Measurements from ENCODE around the gene STK16.

The STK16 gene

GRCh38 chr2:219243291-219243761, 2.0 kb upstream of the STK16 start:
- Histone ChIP-seq H3K4me3 (IDR thresholded peaks at IDR 0.05; ENCODE audit: insufficient read depth, low read depth, low read length) (no peak overlapping the region), H3K36me3 (ENCODE audit: insufficient read depth) (no peaks in the 10 kb centered on the region), H2AFZ (ENCODE audit: low read depth) (no peak overlapping the region), H3K27ac (no peak overlapping the region), H3K27me3 (ENCODE audit: insufficient read depth, low read depth) (no peaks in the 10 kb centered on the region), H3K79me2 (ENCODE audit: insufficient read depth, low read depth) (no peaks in the 10 kb centered on the region), H4K20me1 (ENCODE audit: insufficient read depth) (no peaks in the 10 kb centered on the region), H3K4me2 (no peak overlapping the region), H3K9ac (no peak overlapping the region), H3K4me1 (ENCODE audit: low read depth, poor library complexity, severe bottlenecking) (peaks cover 15% of the 10 kb centered on the region)
- TF ChIP-seq, protein P1, sequence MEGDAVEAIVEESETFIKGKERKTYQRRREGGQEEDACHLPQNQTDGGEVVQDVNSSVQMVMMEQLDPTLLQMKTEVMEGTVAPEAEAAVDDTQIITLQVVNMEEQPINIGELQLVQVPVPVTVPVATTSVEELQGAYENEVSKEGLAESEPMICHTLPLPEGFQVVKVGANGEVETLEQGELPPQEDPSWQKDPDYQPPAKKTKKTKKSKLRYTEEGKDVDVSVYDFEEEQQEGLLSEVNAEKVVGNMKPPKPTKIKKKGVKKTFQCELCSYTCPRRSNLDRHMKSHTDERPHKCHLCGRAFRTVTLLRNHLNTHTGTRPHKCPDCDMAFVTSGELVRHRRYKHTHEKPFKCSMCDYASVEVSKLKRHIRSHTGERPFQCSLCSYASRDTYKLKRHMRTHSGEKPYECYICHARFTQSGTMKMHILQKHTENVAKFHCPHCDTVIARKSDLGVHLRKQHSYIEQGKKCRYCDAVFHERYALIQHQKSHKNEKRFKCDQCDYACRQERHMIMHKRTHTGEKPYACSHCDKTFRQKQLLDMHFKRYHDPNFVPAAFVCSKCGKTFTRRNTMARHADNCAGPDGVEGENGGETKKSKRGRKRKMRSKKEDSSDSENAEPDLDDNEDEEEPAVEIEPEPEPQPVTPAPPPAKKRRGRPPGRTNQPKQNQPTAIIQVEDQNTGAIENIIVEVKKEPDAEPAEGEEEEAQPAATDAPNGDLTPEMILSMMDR (conservative IDR thresholded peaks at IDR 0.05; ENCODE audit: low read depth, low read length), result no peak

GRCh38 chr2:219244789-219245147, 511 bp upstream of the STK16 start:
- Histone ChIP-seq H2AFZ (ENCODE audit: low read depth) (peak overlapping the region; percentile 84), H3K79me2 (ENCODE audit: insufficient read depth, low read depth) (no peaks in the 10 kb centered on the region), H3K4me3 (IDR thresholded peaks at IDR 0.05; ENCODE audit: insufficient read depth, low read depth, low read length) (peak overlapping the region; percentile 64), H3K27ac (peak overlapping the region; percentile 39; the same call in 1 of the 2 replicates), H3K36me3 (ENCODE audit: insufficient read depth) (no peaks in the 10 kb centered on the region), H3K4me1 (ENCODE audit: low read depth, poor library complexity, severe bottlenecking) (peaks cover 24% of the 10 kb centered on the region), H3K27me3 (ENCODE audit: insufficient read depth, low read depth) (no peaks in the 10 kb centered on the region), H3K9ac (peak overlapping the region; percentile 62; the same call in 1 of the 2 replicates), H4K20me1 (ENCODE audit: insufficient read depth) (no peaks in the 10 kb centered on the region), H3K4me2 (peak overlapping the region; percentile 81)
- TF ChIP-seq, protein P1 (conservative IDR thresholded peaks at IDR 0.05; ENCODE audit: low read depth, low read length), result no peak

DNA sequence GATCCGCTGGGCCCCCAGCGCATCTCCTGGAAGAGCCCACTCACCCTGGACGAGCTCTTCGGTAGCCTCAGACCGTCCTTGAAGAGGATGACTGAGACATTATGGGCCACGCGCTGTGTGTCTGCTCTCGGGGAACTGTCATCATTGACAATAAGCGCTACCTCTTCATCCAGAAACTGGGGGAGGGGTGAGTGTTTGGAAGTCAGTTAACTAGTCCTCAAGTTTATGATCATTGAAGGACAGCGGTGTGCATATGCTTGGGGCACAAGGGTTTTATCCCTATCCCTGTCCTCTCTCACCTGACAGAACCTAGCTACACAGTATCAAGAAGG, 586 bp downstream of the STK16 start:
- peak overlapping the region; percentile 39; the same call in 1 of the 2 replicates for H3K27ac ChIP-seq
- H2AFZ ChIP-seq (ENCODE audit: low read depth), result peak overlapping the region; percentile 84; the same call in 1 of the 2 replicates
- no peaks in the 10 kb centered on the region for H3K79me2 ChIP-seq (ENCODE audit: insufficient read depth, low read depth)
- H3K27me3 ChIP-seq (ENCODE audit: insufficient read depth, low read depth), result no peaks in the 10 kb centered on the region
- peak overlapping the region; percentile 81 for H3K4me2 ChIP-seq
- H3K4me3 ChIP-seq (IDR thresholded peaks at IDR 0.05; ENCODE audit: insufficient read depth, low read depth, low read length), result peak overlapping the region; percentile 54
- H4K20me1 ChIP-seq (ENCODE audit: insufficient read depth), result no peaks in the 10 kb centered on the region
- peaks cover 29% of the 10 kb centered on the region for H3K4me1 ChIP-seq (ENCODE audit: low read depth, poor library complexity, severe bottlenecking)
- H3K36me3 ChIP-seq (ENCODE audit: insufficient read depth), result no peaks in the 10 kb centered on the region
- H3K9ac ChIP-seq, result peak overlapping the region; percentile 62
- TF ChIP-seq, protein P1 (conservative IDR thresholded peaks at IDR 0.05; ENCODE audit: low read depth, low read length), result no peak

- peak overlapping the region; percentile 81; the same call in 1 of the 2 replicates for H3K4me2 ChIP-seq
Observed at GRCh38 chr2:219246559-219246958, 1.3 kb downstream of the STK16 start.

More at GRCh38 chr2:219246559-219246958, 1.3 kb downstream of the STK16 start:
- TF ChIP-seq, protein P1 (conservative IDR thresholded peaks at IDR 0.05; ENCODE audit: low read depth, low read length), result no peak
- Histone ChIP-seq H2AFZ (ENCODE audit: low read depth) (no peak overlapping the region), H3K79me2 (ENCODE audit: insufficient read depth, low read depth) (no peaks in the 10 kb centered on the region; the same call in 1 of the 2 replicates), H3K27me3 (ENCODE audit: insufficient read depth, low read depth) (no peaks in the 10 kb centered on the region), H3K27ac (no peak overlapping the region), H4K20me1 (ENCODE audit: insufficient read depth) (no peaks in the 10 kb centered on the region), H3K4me1 (ENCODE audit: low read depth, poor library complexity, severe bottlenecking) (peaks cover 29% of the 10 kb centered on the region), H3K9ac (no peak overlapping the region), H3K4me3 (IDR thresholded peaks at IDR 0.05; ENCODE audit: insufficient read depth, low read depth, low read length) (no peak overlapping the region), H3K36me3 (ENCODE audit: insufficient read depth) (no peaks in the 10 kb centered on the region)
